K562 (cell line): Measurements from ENCODE around the gene TNFSF11. TPM values are rescaled to one million over a fixed set of nuclear protein-coding genes. Genes with fewer than 3 reads are reported as not detected.

ENCODE experiments used
- ATAC-seq: fragments of 200-7000 bp; cut with Tn5 transposase; 3 replicates; pipeline ENCODE4 v1.9.1; 2020; ENCODE audit warnings: moderate library complexity
- BruUV-seq: library from RNA; stranded (reverse); fragments of 400-500 nt; replicated peaks from 2 replicates; lab custom pipeline; 2021; lab: Mats Ljungman, UMichigan
- CTCF ChIA-PET: fragments of 300-600 bp; formaldehyde crosslinking; extraction: SDS; loops from one replicate; lab custom pipeline; 2021; ENCODE audit warnings: low intra/inter-chr PET ratio; lab: Yijun Ruan, JAX
- POLR2A ChIA-PET: fragments of 300-600, 350-650 bp; sonication (Branson Sonifier 250); formaldehyde crosslinking; extraction: SDS; loops from one replicate; lab custom pipeline; 2021; ENCODE audit warnings: antibody characterized with exemption, inconsistent platforms; lab: Yijun Ruan, JAX
- DNase-seq, 4 experiments: peaks; one replicate each; pipeline versions ENCODE4 v3.0.0 to v3.0.0-alpha.2; 2011 to 2018; ENCODE audit warnings: low spot score in 3 of 4, mixed read lengths in 3 of 4; ENCODE audit errors: extremely low read depth in 1 of 4
- FAIRE-seq: peaks from 2 replicates; lab custom pipeline; 2011; peaks lifted over from hg19 to GRCh38; lab: Jason Lieb, UNC
- H2AFZ ChIP-seq: 2 replicates; pipeline ENCODE4 v1.6.0; 2011; ENCODE audit warnings: low read depth, low read length, control low read depth, inconsistent platforms
- H3K27ac ChIP-seq: fragments of 200-600 bp; 3 replicates; pipeline ENCODE4 v1.8.0; 2011; ENCODE audit warnings: low read depth, mild to moderate bottlenecking, control low read depth, inconsistent platforms, low read length, moderate library complexity, mixed read lengths; ENCODE audit errors: extremely low read depth
- H3K27me3 ChIP-seq, 2 experiments: fragments of 300-600 bp in 1 of 2; 2 replicates in 1 of 2; 3 replicates in 1 of 2; pipeline versions ENCODE4 v1.6.0 to v1.8.0; 2011; ENCODE audit warnings: inconsistent platforms in 2 of 2, low read length in 2 of 2, mild to moderate bottlenecking in 1 of 2, mixed read lengths in 1 of 2, moderate library complexity in 1 of 2; ENCODE audit not compliant: control insufficient read depth in 2 of 2, insufficient read depth in 2 of 2
- H3K36me3 ChIP-seq: fragments of 300-600 bp; 3 replicates; pipeline ENCODE4 v1.8.0; 2011; ENCODE audit warnings: mild to moderate bottlenecking, low read length, inconsistent platforms; ENCODE audit not compliant: control insufficient read depth, insufficient read depth
- H3K4me1 ChIP-seq, 2 experiments: fragments of 200-600 bp in 1 of 2; replicated peaks in 1 of 2; 2 replicates in 1 of 2; 3 replicates in 1 of 2; pipeline versions ENCODE4 v1.5.1 to v1.8.0; 2011; ENCODE audit warnings: inconsistent platforms in 2 of 2, low read length in 2 of 2, mild to moderate bottlenecking in 1 of 2, mixed read lengths in 1 of 2, moderate library complexity in 1 of 2; ENCODE audit not compliant: control insufficient read depth in 2 of 2, insufficient read depth in 2 of 2
- H3K4me2 ChIP-seq: 2 replicates; pipeline ENCODE4 v1.6.1; 2011; ENCODE audit warnings: low read length, control low read depth, inconsistent platforms, mixed read lengths; ENCODE audit not compliant: insufficient read depth
- H3K4me3 ChIP-seq: fragments of 200-600 bp; sonication (generic), shearing (Covaris generic); 2 replicates; pipeline ENCODE4 v1.5.1; 2016; ENCODE audit warnings: control low read depth, inconsistent platforms
- H3K79me2 ChIP-seq: fragments of 200-600 bp; 3 replicates; pipeline ENCODE4 v1.8.0; 2011; ENCODE audit warnings: low read length, inconsistent platforms; ENCODE audit not compliant: control insufficient read depth, insufficient read depth
- H3K9ac ChIP-seq, 2 experiments: 2 replicates each; pipeline versions ENCODE4 v1.6.0 to v1.6.1; 2011; ENCODE audit warnings: low read depth in 2 of 2, low read length in 2 of 2, control low read depth in 1 of 2, inconsistent platforms in 1 of 2, mild to moderate bottlenecking in 1 of 2, mixed read lengths in 1 of 2; ENCODE audit not compliant: insufficient read depth in 1 of 2
- H3K9me1 ChIP-seq: one replicate; pipeline ENCODE4 v1.6.0; 2011; ENCODE audit warnings: inconsistent platforms, mild to moderate bottlenecking, low read length, moderate library complexity; ENCODE audit not compliant: control insufficient read depth, insufficient read depth
- H3K9me3 ChIP-seq: replicated peaks from 2 replicates; pipeline ENCODE4 v1.5.1; 2011; ENCODE audit warnings: low read depth, low read length, inconsistent platforms; ENCODE audit not compliant: control insufficient read depth, insufficient read depth
- H4K20me1 ChIP-seq: replicated peaks from 2 replicates; pipeline ENCODE4 v1.6.1; 2011; ENCODE audit warnings: low read length, inconsistent platforms, mixed read lengths; ENCODE audit not compliant: control insufficient read depth, insufficient read depth
- GABPA ChIP-seq: fragments of 200-800 bp; sonication (Bioruptor generic); conservative IDR thresholded peaks from 2 replicates; pipeline ENCODE4 v1.6.1; 2016; ENCODE audit warnings: low read depth, missing genetic modification characterization, missing compliant biosample characterization
- HDAC6 ChIP-seq: IDR thresholded peaks from 2 replicates; pipeline ENCODE4 v1.6.1; 2012; ENCODE audit warnings: low read depth, mild to moderate bottlenecking, control low read depth, inconsistent platforms, low read length, moderate library complexity
- IRF2 ChIP-seq: sonication (generic); formaldehyde crosslinking; IDR thresholded peaks from 2 replicates; pipeline ENCODE4 v1.8.1; 2022; ENCODE audit warnings: mild to moderate bottlenecking, missing genetic modification reagents
- KDM5B ChIP-seq: fragments of 200-600 bp; sonication (generic); IDR thresholded peaks from 2 replicates; pipeline ENCODE4 v1.6.1; 2012; ENCODE audit warnings: low read depth, mild to moderate bottlenecking, moderate library complexity, low read length, control low read depth, inconsistent platforms; ENCODE audit not compliant: insufficient replicate concordance
- MIER1 ChIP-seq: fragments of 450-650 bp; IDR thresholded peaks from 2 replicates; pipeline ENCODE4 v1.6.1; 2016; ENCODE audit warnings: antibody characterized with exemption, mild to moderate bottlenecking, low read depth
- MITF ChIP-seq: IDR thresholded peaks from 2 replicates; pipeline ENCODE4 v1.6.1; 2014; ENCODE audit warnings: antibody characterized with exemption
- NR1H2 ChIP-seq: sonication (generic); formaldehyde crosslinking; IDR thresholded peaks from 2 replicates; pipeline ENCODE4 v1.4.0; 2020; ENCODE audit warnings: mild to moderate bottlenecking, missing genetic modification reagents
- PRPF4 ChIP-seq: fragments of 200-400 bp; formaldehyde crosslinking; IDR thresholded peaks from one replicate; pipeline ENCODE4 v1.6.1; 2017; ENCODE audit warnings: low read length, low read depth, mild to moderate bottlenecking; ENCODE audit not compliant: insufficient read depth, poor library complexity, severe bottlenecking
- SMC3 ChIP-seq: conservative IDR thresholded peaks from 2 replicates; pipeline ENCODE4 v1.6.1; 2011; ENCODE audit warnings: low read depth, low read length, improper control_type of control experiment; ENCODE audit not compliant: insufficient read depth
- TAF15 ChIP-seq: fragments of 200-400 bp; formaldehyde crosslinking; IDR thresholded peaks from 2 replicates; pipeline ENCODE4 v1.6.1; 2017; ENCODE audit warnings: mild to moderate bottlenecking, low read depth, low read length, moderate library complexity
- TGIF2 ChIP-seq: sonication (generic); formaldehyde crosslinking; IDR thresholded peaks from 2 replicates; pipeline ENCODE4 v1.8.1; 2022; ENCODE audit warnings: mild to moderate bottlenecking, missing genetic modification reagents, moderate library complexity
- ZBTB1 ChIP-seq: sonication (generic); formaldehyde crosslinking; IDR thresholded peaks from 2 replicates; pipeline ENCODE4 v1.8.1; 2023; ENCODE audit warnings: missing genetic modification reagents, low read depth, mild to moderate bottlenecking, borderline replicate concordance
- ZBTB49 ChIP-seq: sonication (generic); formaldehyde crosslinking; IDR thresholded peaks from 2 replicates; pipeline ENCODE4 v1.8.0; 2022; ENCODE audit warnings: missing genetic modification reagents, mild to moderate bottlenecking, borderline replicate concordance
- ZC3H11A ChIP-seq: IDR thresholded peaks from 2 replicates; pipeline ENCODE4 v1.6.1; 2012; ENCODE audit warnings: low read depth, low read length, improper control_type of control experiment
- ZKSCAN1 ChIP-seq: fragments of 150-350 bp; IDR thresholded peaks from 2 replicates; pipeline ENCODE4 v1.6.1; 2016; ENCODE audit warnings: low read depth, low read length
- ZNF695 ChIP-seq: fragments of 450-650 bp; formaldehyde crosslinking; IDR thresholded peaks from 2 replicates; pipeline ENCODE4 v1.4.0; 2020; ENCODE audit warnings: mild to moderate bottlenecking, moderate library complexity
- ZNF766 ChIP-seq: fragments of 200-800 bp; sonication (Bioruptor generic); conservative IDR thresholded peaks from 2 replicates; pipeline ENCODE4 v1.6.1; 2016; ENCODE audit warnings: missing genetic modification characterization, missing compliant biosample characterization
- WGBS: fragments of 100-300 bp; shearing (Covaris generic); methylation state at CpG from one replicate; pipeline ENCODE4 v1.1.6; 2016; ENCODE audit warnings: low coverage, mixed read lengths; ENCODE audit not compliant: insufficient coverage; ENCODE audit errors: missing lambda C conversion rate; 5-methylcytosine and 5-hydroxymethylcytosine counted together
- in situ Hi-C: fragments of 300-500 bp; cut with MboI; formaldehyde crosslinking; loops from 4 replicates; pipeline ENCODE4 v1.15.0; 2018; ENCODE audit warnings: inconsistent platforms, mixed read lengths
- intact Hi-C: fragments of 100-400 bp; cut with micrococcal nuclease; formaldehyde crosslinking; loops from 2 replicates; pipeline ENCODE4 v1.14.2; 2022
- polyA plus RNA-seq, 8 experiments: library from polyadenylated mRNA; depleted of rRNA in 4 of 8; stranded (reverse) in 5 of 8; unstranded in 3 of 8; fragments of >200 nt; fragmentation: Nextera tagmentation in 2 of 8; fragmentation: Illumina TruSeq in 1 of 8; extraction: Ambion mirVana in 2 of 8; extraction: Trizol in 1 of 8; gene quantifications; 2 replicates each; pipeline versions ENCODE4 v1.2.1 to v1.2.3, GENCODE V29; 2011 to 2014; ENCODE audit warnings: inconsistent platforms in 1 of 8, missing spikeins in 1 of 8
- total RNA-seq, 7 experiments: library from RNA; depleted of rRNA in 6 of 7; stranded (reverse); fragments of >200 nt in 6 of 7; fragmentation: Illumina TruSeq in 2 of 7; extraction: Trizol in 2 of 7; gene quantifications; 2 replicates each; pipeline versions ENCODE4 v1.2.1 to v1.2.3, GENCODE V29; 2011 to 2021; ENCODE audit warnings: low replicate concordance in 1 of 7
- TF ChIP-seq, protein P1 (sequence below): fragments of 450-650 bp; IDR thresholded peaks from 2 replicates; pipeline ENCODE4 v1.6.1; 2016

Gene TNFSF11
- total and polyA plus RNA-seq, 9 of the 15 experiments (the other 6 are each of a cell fraction or from before 2014, with no cell fraction given): not detected

GRCh38 chr13:42626176-42626860 lies 52.4 kb downstream of the TNFSF11 start:
- H3K4me2 ChIP-seq: no peak overlapping the region
- H4K20me1 ChIP-seq: no peaks in the 10 kb centered on the region
- H3K9me1 ChIP-seq: no peaks in the 10 kb centered on the region
- ChIA-PET POLR2A (no interaction called here), CTCF (no interaction called here)
- FAIRE-seq (no peak), DNase-seq (no peak), ATAC-seq (no peak)
- H3K79me2 ChIP-seq: no peaks in the 10 kb centered on the region
- no peaks in the 10 kb centered on the region for H3K4me1 ChIP-seq
- H2AFZ ChIP-seq: no peak overlapping the region
- intact Hi-C loops (no loop called here), in situ Hi-C loops (no loop called here)
- H3K9ac ChIP-seq: no peak overlapping the region
- no peaks in the 10 kb centered on the region for H3K27me3 ChIP-seq
- no TSS peak for BruUV-seq
- TF ChIP-seq ZBTB49 (CRISPR knock-in tag) (no peak), TGIF2 (CRISPR knock-in tag) (no peak), MIER1 (no peak), ZKSCAN1 (no peak), MITF (no peak), ZNF695 (CRISPR knock-in tag) (no peak), ZNF766 (CRISPR knock-in tag) (no peak), SMC3 (no peak), ZBTB1 (no peak), PRPF4 (no peak), IRF2 (no peak), KDM5B (no peak), NR1H2 (CRISPR knock-in tag) (no peak), ZC3H11A (no peak), GABPA (tag) (no peak), HDAC6 (no peak), TAF15 (no peak)
- TF ChIP-seq, protein P1, sequence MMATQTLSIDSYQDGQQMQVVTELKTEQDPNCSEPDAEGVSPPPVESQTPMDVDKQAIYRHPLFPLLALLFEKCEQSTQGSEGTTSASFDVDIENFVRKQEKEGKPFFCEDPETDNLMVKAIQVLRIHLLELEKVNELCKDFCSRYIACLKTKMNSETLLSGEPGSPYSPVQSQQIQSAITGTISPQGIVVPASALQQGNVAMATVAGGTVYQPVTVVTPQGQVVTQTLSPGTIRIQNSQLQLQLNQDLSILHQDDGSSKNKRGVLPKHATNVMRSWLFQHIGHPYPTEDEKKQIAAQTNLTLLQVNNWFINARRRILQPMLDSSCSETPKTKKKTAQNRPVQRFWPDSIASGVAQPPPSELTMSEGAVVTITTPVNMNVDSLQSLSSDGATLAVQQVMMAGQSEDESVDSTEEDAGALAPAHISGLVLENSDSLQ: no peak
- H3K27ac ChIP-seq: no peak overlapping the region
- no peaks in the 10 kb centered on the region for H3K9me3 ChIP-seq
- 0% methylated on average over 5 of the region's 5 CpGs for WGBS
- no peaks in the 10 kb centered on the region for H3K36me3 ChIP-seq
- no peak overlapping the region for H3K4me3 ChIP-seq
